ENCODE data around the gene FCGBP. TPM values are rescaled to one million over a fixed set of nuclear protein-coding genes. Genes with fewer than 3 reads are reported as not detected.
A peak's percentile ranks its signal among the peaks of the same experiment; 100 is the strongest.
"Not testable (repeated sequence)": the region's sequence is repeated elsewhere in the genome, so short reads cannot be mapped to it uniquely, and the experiment has no call there.

Gene FCGBP
- 108 TPM for total RNA-seq
- long read RNA-seq, partial matches to known transcripts = 36 of 40 reads
- long read RNA-seq, other reads (novel, unspliced or antisense) = 4 of 40 reads

DNA sequence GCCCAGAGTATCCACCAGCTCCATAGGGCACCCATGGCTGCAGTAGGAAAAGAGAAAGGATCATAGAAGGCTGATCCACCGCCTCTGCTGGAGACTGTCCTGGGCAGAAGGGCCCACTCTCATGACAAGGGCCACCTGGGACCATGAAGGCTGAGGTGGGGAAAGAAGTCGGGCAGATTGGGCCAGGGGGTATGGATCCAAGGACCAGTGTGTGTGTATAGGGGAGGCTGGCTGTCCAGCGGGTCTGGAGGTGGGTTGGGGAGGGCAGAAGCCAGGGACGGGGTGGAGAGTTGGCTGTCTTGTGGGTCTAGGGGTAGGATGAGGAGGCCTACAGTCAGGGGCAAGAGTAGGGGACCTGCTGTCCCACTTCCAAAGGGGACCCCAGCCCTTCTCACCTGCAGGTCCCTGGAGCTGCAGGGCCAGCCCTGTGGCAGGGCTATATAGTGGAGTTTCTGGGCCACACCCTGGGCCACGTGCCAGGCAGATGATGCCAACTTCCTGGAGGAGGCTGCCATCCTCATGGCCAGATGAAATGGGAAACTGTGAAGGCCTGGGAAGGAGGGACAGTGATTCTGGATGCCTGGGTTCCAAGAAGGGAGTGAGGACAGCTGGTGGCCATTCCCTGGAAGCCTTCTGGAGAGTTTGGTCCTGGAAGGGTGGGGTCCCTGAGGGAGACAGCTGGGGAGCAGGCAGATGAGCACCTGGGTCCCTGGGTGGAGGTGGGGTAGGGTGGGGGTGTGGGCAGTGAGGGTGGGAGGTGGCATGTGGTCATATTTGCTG, at the start of gene FCGBP:
FCGBP (minus strand) TSS at position 51 of the 780 bp plus-strand sequence.
- no peak for DNase-seq (ENCODE audit: low spot score)

DNA sequence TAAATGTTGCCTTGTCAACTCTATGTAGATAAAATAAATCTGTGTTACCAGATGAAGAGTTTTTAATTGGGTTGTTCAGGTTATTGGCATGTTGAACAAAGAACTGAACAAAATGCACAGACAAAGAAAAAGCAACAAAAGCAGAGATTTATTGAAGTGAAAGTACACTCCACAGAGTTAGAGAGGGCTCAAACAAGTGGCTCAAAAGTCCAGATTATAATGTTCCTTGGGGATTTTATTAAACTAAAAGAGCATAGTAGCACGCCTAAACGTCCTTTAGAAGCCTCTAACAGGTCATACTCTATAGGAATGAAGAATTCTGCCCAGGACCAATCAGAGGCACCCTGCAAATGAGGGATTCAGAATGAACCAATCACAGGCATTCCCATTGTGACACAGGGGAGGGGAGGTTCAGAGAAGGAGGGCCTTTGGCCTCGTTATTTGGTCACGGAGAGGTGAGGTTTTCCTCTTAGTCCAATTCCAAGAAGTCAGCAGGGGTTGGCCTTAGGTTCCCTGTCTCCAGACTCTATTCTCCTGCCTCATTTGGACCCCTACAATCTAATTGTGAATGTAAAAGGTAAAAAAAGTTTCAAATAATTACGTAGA, 49.4 kb upstream of the FCGBP start:
- DNase-seq (ENCODE audit: low spot score) = no peak

DNA sequence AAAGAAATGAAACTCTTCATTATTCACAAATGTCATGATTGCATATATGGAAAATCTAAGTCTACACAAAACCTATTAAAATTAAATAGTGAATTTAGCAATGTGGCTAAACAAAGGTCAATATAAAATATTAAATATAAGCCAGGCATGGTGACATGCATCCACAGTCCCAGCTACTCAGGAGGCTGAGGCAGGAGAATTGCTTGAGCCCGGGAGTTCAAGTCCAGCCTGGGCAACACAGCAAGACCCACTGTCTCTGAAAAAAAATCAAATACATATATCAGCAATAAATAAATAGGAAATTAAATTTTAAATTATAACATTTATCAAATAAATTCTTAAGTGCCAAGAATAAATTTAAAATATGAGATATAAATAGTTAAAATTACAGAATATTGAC, 48.4 kb upstream of the FCGBP start:
- peak; percentile 20 for DNase-seq (ENCODE audit: low spot score)

DNA sequence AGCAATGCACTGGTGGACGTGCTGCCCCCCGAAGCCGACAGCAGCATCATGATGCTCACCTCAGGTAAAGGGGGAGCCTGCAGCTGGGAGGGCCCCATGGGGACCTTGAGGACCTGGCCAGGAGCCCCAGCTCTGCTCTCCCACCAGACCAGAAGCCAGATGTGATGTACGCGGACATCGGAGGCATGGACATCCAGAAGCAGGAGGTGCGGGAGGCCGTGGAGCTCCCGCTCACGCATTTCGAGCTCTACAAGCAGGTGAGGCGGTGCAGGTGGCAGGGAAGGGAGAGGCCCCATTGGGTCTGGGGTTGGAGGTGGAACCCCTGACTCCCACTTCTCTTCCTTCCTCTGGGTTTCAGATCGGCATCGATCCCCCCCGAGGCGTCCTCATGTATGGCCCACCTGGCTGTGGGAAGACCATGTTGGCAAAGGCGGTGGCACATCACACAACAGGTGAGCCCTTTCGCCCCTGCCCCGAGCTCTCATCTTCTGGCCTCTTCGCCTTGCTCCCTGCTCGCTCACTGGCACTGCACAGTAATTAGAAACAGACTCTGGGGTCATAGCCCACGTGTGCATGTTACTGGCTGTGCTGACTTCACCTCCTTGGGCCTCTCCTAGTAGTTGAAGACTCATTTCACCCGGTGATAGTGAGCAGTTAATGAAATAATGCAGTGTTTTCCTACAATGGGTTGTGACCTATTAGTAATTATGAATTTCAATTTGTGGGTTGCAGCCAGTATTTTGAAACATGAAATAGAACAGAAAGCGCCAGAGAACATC, 40.1 kb upstream of the FCGBP start:
- DNase-seq (ENCODE audit: low spot score) = no peak

DNA sequence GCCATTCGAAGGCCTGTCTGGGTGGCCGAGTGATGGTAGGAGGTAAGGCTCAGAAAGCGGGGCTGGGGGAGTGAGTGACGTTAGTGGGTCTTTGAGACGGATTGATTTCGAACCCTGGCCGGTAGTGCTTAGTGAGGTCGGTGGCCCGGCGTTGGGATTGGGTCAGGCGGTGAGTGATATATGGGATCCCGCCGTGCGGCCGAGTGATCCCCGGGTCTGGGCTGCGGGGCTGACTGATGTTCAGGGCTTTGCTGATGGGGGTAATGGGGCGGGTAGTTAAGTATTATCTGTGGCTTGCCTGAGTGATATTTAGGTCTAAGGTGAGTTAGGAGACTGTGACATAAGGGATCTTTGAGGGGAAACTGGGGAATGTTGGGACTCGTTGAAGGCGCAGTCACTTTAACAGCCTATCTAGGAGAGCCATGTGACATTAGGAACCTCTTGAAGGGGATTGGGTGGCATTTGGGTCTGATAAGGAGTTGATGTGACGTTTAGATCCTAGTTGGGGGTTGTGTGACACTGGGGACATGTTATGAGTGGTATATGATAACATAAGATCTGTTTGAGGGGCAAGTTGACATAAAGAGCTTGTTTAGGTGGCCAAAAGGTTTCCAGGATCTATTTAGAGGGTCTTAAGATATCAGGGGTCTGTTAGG, 37.1 kb upstream of the FCGBP start:
- no peak for DNase-seq (ENCODE audit: low spot score)

DNA sequence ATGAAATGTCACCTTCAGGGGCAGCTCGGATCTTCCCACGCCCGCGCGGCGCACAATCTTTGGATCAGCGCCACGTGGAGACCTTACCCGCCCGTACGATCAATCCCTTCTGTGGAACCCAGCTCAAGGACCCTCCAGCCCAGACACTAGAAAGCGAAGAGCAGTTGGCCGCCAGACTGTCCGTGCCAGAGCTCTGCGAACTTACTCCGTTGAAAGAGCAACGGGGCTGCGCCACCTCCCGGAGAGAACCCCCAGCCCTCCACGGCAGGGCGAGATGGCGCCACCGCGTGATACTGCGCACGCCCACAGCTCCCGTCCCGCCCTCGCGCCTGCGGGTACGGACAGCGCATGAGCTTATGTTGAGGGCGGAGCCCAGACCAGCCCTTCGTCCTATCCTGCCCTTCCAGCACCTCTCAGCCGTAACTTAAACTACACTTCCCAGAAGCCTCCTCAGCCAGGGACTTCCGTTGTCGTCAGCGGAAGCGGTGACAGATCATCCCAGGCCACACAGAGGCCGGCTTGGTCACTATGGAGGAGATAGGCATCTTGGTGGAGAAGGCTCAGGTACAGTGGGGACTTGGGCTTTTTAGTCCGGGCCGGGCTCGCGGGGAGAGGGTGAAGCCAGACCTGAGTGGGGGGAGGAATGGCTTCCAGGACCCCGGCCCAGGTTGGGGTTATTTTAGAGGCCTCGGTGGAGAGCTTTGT, 36.4 kb upstream of the FCGBP start, which contains the start of gene PSMC4:
PSMC4 (plus strand) TSS at position 491 of the 705 bp plus-strand sequence; CDS start at position 529, 38 bp downstream.
- peak; percentile 99 for DNase-seq (ENCODE audit: low spot score)

DNA sequence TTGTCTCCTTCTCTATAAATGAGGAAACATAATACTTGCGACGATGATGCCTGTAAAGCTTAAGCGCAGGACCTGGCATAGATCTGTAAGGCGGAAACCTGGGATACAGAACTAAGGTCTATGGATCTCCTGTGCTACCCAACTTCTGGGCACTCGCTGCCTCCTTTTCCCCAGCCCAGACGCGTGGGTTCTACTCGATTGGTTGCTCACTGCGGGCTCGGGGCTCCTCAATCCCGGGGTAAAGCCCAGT, 35.9 kb upstream of the FCGBP start:
- DNase-seq (ENCODE audit: low spot score) = no peak

DNA sequence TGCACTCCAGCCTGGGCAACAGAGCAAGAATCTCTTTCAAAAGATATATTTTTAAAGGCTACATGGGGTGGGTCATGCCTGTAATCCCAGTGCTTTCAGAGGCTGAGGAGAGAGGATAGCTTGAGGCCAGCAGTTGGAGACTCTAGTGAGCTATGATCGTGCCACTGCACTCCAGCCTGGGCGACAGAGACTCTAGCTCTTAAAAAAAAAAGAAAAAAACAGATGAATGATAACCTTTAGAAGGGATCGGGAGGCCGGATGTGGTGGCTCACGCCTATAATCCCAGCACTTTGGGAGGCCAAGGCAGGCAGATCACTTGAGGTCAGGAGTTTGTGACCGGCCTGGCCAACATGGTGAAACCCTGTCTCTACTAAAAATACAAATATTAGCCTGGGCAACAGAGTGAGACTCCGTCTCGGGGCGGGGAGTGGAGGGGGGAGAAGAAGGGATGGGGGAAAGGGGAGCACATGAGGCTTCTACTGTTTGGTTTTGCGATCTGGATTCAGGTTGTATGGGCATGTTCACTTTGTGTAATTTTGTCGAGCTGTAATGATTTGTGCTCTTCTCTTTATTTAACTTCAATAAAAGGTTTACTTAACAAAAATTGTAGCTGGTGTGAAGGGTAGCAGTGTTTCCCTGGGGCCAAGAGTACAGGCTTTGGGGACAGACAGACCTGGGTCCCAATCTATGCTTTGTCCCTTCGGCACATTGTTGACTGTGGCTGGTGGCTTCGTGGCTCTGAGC, 35.4 kb upstream of the FCGBP start:
- peak; percentile 55 for DNase-seq (ENCODE audit: low spot score)

DNA sequence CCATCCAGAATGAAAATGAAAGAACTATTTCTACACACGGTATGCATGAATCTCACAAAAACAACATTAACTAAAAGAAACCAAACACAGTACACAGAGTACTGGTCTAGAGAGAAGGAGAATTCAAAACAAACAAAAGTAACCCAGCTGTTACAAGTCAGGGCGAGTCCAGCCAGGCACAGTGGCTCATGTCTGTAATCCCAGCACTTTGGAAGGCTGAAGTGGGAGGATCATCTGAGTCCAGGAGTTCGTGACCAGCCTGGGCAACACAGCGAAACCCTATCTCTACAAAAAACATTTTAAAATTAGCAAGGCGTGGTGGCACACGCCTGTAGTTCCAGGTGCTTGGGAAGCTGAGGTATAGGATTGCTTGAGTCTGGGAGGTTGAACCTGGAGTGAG, 34.8 kb upstream of the FCGBP start:
- DNase-seq (ENCODE audit: low spot score) = no peak

DNA sequence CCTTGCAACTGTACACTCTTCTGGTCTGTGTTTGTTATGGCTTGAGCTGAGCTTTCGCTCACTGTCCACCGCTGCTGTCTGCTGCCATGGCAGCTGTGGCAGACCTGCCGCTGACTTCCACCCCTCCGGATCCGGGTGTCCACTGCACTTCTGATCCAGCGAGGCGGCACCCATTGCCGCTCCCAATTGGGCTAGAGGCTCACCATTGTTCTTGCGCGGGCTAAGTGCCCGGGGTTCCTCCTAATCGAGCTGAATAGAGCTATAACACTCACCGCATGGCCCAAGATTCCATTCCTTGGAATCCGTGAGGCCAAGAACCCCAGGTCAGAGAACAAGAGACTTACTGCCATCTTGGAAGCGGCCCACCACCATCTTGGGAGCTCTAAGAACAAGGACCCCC, 34.4 kb upstream of the FCGBP start:
- DNase-seq (ENCODE audit: low spot score) = peak; percentile 73

DNA sequence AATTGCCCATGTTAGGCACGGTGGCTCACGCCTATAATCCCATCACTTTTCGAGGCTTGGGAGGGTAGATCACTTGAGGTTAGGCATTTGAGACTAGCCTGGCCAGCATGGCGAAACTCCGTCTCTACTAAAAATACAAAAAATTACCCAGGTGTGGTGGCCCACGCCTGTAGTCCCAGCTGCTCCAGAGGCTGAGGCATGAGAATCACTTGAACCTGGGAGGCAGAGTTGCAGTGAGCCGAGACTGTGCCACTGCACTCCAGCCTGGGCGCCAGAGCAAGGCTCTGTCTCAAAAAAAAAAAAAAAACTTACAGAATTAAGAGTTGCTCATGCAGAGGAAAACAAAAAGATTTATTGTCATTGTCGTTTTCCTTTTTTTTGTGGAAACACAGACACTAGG, 33.1 kb upstream of the FCGBP start:
- peak; percentile 28 for DNase-seq (ENCODE audit: low spot score)

DNA sequence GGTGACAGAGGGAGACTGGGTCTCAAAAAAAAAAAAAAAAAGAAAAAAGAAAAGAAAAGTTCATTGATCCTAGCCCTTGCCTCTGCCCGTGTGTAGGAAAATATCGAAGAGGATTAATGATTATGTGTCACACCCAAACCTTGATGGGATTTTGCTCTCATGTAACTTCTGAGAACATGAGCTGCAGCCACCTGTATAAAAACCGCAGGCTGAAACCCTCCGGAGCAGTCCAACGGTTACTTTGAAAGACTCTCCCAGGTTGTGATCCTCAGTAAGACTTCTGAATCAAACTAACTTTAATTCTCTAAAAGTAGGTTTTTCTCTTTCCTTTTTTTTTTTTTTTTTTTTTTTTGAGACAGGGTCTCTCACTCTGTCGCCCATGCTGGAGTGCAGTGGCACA, 32.2 kb upstream of the FCGBP start:
- no peak for DNase-seq (ENCODE audit: low spot score)

DNA sequence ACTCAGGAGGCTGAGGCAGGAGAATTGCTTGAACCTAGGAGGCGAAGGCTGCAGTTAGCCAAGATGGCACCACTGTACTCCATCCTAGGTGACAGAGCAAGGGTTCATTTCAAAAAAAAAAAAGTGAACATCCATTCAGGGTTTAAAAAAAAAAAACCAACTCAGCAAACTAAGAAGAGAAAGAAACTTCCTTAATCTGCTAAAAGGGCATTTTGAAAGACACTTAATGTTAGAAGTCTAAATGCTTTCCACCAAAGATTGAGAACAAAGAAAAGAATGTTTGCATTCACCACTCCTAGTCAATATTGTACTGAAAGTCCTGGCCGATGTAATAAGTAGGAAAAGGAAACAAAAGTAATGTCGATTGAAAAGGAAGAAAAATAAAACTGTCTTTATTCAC, 29.5 kb upstream of the FCGBP start:
- no peak for DNase-seq (ENCODE audit: low spot score)

DNA sequence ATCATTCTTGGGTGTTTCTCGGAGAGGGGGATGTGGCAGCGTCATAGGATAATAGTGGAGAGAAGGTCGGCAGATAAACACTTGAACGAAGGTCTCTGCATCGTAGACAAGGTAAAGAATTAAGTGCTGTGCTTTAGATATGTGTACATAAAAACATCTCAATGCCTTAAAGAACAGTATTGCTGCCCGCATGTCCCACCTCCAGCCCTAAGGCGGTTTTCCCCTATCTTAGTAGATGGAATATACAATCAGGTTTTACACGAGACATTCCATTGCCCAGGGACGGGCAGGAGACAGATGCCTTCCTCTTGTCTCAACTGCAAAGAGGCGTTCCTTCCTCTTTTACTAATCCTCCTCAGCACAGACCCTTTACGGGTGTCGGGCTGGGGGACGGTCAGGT, 25.0 kb upstream of the FCGBP start:
- peak; percentile 33 for DNase-seq (ENCODE audit: low spot score)

DNA sequence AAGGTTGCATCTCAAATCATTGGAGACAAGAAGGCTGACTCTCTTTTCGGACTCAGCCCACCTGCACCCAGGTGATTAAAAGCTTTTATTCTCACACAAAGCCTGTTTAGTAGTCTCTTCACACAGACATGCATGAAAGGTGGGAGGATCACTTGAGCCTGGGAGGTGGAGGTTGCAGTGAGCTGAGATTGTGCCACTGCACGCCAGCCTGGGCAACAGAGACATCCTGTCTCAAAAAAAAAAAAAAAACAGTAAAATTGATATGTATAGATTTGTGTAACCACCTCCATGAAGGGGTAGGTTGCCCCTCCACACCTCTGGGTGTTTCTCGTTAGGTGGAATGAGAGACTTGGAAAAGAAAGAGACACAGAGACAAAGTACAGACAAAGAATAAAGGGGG, 24.5 kb upstream of the FCGBP start:
- not testable (repeated sequence) for DNase-seq (ENCODE audit: low spot score)

DNA sequence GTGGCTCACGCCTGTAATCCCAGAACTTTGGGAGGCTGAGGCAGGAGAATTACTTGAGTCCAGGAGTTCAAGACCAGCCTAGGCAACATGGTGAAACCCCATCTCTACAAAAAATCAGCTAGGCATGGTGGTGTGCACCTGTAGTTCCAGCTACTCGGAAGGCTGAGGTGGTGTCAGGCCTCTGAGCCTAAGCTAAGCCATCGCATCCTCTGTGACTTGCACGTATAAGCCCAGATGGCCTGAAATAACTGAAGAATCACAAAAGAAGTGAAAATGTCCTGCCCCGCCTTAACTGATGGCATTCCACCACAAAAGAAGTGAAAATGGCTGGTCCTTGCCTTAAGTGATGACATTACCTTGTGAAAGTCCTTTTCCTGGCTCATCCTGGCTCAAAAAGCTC, 23.5 kb upstream of the FCGBP start:
- peak; percentile 30 for DNase-seq (ENCODE audit: low spot score)

DNA sequence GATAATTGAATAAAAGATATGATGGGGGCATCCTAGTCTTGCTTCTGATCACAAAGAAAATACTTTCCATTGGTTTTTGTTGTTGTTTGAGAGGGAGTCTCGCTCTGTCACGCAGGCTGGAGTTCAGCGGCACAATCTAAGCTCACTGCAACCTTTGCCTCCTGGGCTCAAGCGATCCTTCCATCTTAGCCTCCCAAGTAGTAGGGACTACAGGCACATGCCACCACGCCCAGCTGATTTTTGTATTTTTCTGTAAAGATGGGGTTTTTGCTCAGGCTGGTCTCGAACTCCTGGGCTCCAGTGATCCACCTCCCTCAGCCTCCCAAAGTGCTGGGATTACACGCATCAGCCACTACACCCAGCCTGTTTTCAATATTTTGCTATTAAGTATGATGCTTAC, 19.5 kb upstream of the FCGBP start:
- DNase-seq (ENCODE audit: low spot score) = peak; percentile 9

DNA sequence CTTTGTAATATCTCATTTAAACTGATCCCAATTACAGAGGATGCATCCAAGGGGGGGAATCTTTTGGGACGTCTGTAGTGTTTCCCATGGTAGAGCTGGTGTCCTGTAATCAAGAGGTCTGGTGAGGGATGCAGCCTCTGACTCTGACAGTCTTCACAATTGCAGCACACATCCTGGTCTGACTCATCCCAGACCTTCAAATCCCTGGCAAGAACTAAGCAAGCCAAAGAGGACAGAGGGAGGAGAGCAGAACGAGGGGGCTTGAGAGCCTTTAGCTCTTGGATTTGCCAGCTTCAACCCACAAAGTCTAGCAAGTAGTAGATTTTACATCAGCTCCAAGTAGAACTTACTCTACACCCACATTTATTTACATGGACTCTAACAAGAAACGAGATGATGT, 17.3 kb upstream of the FCGBP start:
- DNase-seq (ENCODE audit: low spot score) = no peak

DNA sequence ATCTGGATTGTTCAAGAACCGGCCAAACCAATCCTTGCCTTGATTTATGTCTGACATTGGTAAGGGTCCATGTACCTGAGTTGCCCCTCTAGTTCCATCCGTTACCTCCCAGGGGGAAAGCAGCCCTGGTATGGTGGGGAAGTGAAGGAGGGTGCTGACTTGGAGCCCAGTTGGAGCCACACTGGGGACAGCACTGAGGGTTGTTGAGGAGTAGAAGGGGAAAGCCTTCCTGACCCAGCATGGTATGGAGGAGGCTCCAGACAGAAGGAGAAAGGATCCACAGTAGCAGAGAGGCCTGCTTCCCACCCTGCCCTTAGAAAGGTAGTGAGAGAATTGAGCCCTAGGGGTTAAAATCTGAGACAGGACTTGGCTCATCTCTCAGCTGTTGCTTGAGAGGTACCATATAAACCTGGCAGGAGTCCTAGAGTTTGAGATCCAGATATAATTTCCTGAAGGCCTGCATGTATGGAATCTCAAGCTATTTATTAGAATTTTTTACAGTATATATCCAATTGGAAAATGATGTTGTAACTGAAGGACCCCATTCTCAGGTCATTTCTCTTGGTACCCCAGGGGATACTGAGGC, 16.7 kb upstream of the FCGBP start:
- DNase-seq (ENCODE audit: low spot score) = no peak
